DND-41 (cell line): ENCODE results near the gene PRRT4.

Experiments used
- EZH2 ChIP-seq: IDR thresholded peaks from 3 replicates; pipeline ENCODE4 v1.6.1; 2012; ENCODE audit warnings: borderline replicate concordance, low read depth, mild to moderate bottlenecking, moderate library complexity, low read length, inconsistent platforms; ENCODE audit not compliant: severe bottlenecking
- TF ChIP-seq, protein P1 (sequence below): IDR thresholded peaks from 2 replicates; pipeline ENCODE4 v1.5.1; 2012; ENCODE audit warnings: borderline replicate concordance, low read length, moderate library complexity, mild to moderate bottlenecking; ENCODE audit not compliant: poor library complexity, severe bottlenecking; ENCODE audit errors: extremely low read depth

DNA sequence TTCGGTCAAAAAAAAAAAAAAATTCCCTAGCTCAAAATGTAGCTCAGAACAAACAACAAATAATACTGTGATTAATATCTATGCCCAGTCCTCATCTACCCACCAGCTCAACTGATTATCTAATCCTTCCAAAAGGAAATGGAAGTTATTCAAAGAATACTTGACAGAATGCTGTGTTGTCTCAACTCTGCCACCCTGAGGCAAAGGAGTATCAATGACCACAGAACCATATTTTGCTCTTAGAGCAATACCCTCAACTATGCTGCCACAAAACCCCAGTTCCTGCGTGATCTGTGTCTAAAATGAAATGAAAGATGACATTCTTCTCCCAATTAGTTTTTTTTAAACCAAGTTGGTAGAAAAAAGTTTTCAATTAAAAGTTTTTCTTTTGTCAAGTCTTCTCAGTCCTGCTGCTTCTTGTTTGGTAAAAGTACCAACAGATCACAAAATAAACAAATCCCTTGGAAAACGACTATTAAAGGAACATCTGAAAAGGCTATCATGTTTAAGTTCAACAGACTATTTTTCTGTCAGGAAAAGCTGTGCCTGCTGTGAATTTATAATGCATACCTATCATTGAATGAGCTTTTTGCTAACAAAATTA lies 39.3 kb downstream of the PRRT4 start:
- TF ChIP-seq, protein P1, sequence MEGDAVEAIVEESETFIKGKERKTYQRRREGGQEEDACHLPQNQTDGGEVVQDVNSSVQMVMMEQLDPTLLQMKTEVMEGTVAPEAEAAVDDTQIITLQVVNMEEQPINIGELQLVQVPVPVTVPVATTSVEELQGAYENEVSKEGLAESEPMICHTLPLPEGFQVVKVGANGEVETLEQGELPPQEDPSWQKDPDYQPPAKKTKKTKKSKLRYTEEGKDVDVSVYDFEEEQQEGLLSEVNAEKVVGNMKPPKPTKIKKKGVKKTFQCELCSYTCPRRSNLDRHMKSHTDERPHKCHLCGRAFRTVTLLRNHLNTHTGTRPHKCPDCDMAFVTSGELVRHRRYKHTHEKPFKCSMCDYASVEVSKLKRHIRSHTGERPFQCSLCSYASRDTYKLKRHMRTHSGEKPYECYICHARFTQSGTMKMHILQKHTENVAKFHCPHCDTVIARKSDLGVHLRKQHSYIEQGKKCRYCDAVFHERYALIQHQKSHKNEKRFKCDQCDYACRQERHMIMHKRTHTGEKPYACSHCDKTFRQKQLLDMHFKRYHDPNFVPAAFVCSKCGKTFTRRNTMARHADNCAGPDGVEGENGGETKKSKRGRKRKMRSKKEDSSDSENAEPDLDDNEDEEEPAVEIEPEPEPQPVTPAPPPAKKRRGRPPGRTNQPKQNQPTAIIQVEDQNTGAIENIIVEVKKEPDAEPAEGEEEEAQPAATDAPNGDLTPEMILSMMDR: peak; percentile 61
- no peak for TF ChIP-seq EZH2
